HepG2 (cell line): ENCODE measurements around the gene GPR65. TPM values are rescaled to one million over a fixed set of nuclear protein-coding genes. Genes with fewer than 3 reads are reported as not detected.

Source experiments
- FOXP4 ChIP-seq: sonication (generic); formaldehyde crosslinking; IDR thresholded peaks from 2 replicates; pipeline ENCODE4 v1.4.0; 2020; ENCODE audit warnings: missing genetic modification reagents
- GABPA ChIP-seq, 2 experiments: IDR thresholded peaks; 2 replicates each; pipeline ENCODE4 v1.6.1; 2011 to 2016; ENCODE audit warnings: low read depth in 2 of 2, low read length in 1 of 2, missing biosample characterization in 1 of 2, missing genetic modification characterization in 1 of 2
- GATA4 ChIP-seq: sonication (generic); IDR thresholded peaks from 2 replicates; pipeline ENCODE4 v1.6.1; 2016; ENCODE audit warnings: antibody characterized with exemption, low read depth, borderline replicate concordance
- IKZF1 ChIP-seq: fragments of 450-650 bp; IDR thresholded peaks from 2 replicates; pipeline ENCODE4 v1.7.1; 2016
- IRF2 ChIP-seq: IDR thresholded peaks from 2 replicates; pipeline ENCODE4 v1.6.1; 2018; ENCODE audit warnings: missing genetic modification reagents, missing compliant biosample characterization
- MBD4 ChIP-seq: IDR thresholded peaks from 2 replicates; pipeline ENCODE4 v1.6.1; 2012; ENCODE audit warnings: low read length, inconsistent platforms, borderline replicate concordance
- POLR2G ChIP-seq: fragments of 200-400 bp; formaldehyde crosslinking; IDR thresholded peaks from 2 replicates; pipeline ENCODE4 v1.6.1; 2018; ENCODE audit warnings: mild to moderate bottlenecking, low read depth, low read length, moderate library complexity
- PPARG ChIP-seq: conservative IDR thresholded peaks from 2 replicates; pipeline ENCODE4 v1.6.1; 2016; ENCODE audit warnings: missing biosample characterization, missing genetic modification reagents
- REXO4 ChIP-seq: sonication (generic); formaldehyde crosslinking; IDR thresholded peaks from 2 replicates; pipeline ENCODE4 v1.8.0; 2022; ENCODE audit warnings: missing genetic modification reagents, mild to moderate bottlenecking, borderline replicate concordance
- RXRB ChIP-seq: IDR thresholded peaks from 2 replicates; pipeline ENCODE4 v1.6.1; 2016; ENCODE audit warnings: borderline replicate concordance, missing genetic modification reagents, missing compliant biosample characterization
- TBX2 ChIP-seq: sonication (generic); formaldehyde crosslinking; IDR thresholded peaks from 2 replicates; pipeline ENCODE4 v1.5.0; 2020; ENCODE audit warnings: missing genetic modification reagents, mild to moderate bottlenecking, borderline replicate concordance
- TEAD3 ChIP-seq: optimal IDR thresholded peaks from 2 replicates; pipeline ENCODE3; 2016; ENCODE audit warnings: borderline replicate concordance
- ZFX ChIP-seq: sonication (generic); formaldehyde crosslinking; IDR thresholded peaks from 2 replicates; pipeline ENCODE4 v1.4.0; 2020; ENCODE audit warnings: mild to moderate bottlenecking, low read depth, missing genetic modification reagents, moderate library complexity
- ZHX2 ChIP-seq, 2 experiments: sonication (generic) in 1 of 2; formaldehyde crosslinking in 1 of 2; IDR thresholded peaks; 2 replicates each; pipeline versions ENCODE4 v1.6.1 to v1.9.0; 2014 to 2022; ENCODE audit warnings: antibody characterized with exemption in 1 of 2, borderline replicate concordance in 1 of 2, inconsistent platforms in 1 of 2, low read depth in 1 of 2, missing genetic modification reagents in 1 of 2
- ZMYM4 ChIP-seq: sonication (generic); formaldehyde crosslinking; IDR thresholded peaks from 2 replicates; pipeline ENCODE4 v1.8.1; 2023; ENCODE audit warnings: mild to moderate bottlenecking, missing genetic modification reagents
- ZNF33B ChIP-seq: sonication (generic); formaldehyde crosslinking; IDR thresholded peaks from 2 replicates; pipeline ENCODE4 v1.5.1; 2020; ENCODE audit warnings: mild to moderate bottlenecking, missing genetic modification reagents
- ZNF609 ChIP-seq: sonication (generic); formaldehyde crosslinking; IDR thresholded peaks from 2 replicates; pipeline ENCODE4 v1.4.0; 2020; ENCODE audit warnings: mild to moderate bottlenecking, missing genetic modification reagents, borderline replicate concordance
- polyA plus RNA-seq, 8 experiments: library from polyadenylated mRNA; depleted of rRNA in 3 of 8; stranded (reverse) in 7 of 8; unstranded in 1 of 8; fragments of >200 nt; fragmentation: Illumina TruSeq in 4 of 8; extraction: Trizol in 4 of 8; gene quantifications; 2 replicates each; pipeline versions ENCODE4 v1.2.1 to v1.2.3, GENCODE V29; 2011 to 2016; ENCODE audit warnings: low read depth in 4 of 8, missing spikeins in 1 of 8, mixed read lengths in 1 of 8; ENCODE audit not compliant: insufficient read depth in 1 of 8
- total RNA-seq, 5 experiments: library from RNA; depleted of rRNA; stranded (reverse); fragments of >200 nt; fragmentation: Illumina TruSeq; extraction: Trizol; gene quantifications; 2 replicates each; pipeline ENCODE4 v1.2.3, GENCODE V29; 2016; ENCODE audit warnings: low read depth in 1 of 5

Gene GPR65
- total and polyA plus RNA-seq, 2 of the 13 experiments (the other 11 are each of a cell fraction or from before 2014, with no cell fraction given) = not detected

GRCh38 chr14:88023658-88024187 lies 18.8 kb downstream of the GPR65 start (continued):
- 0 out of 2 replicates have a peak, but pooled peaks have one; percentile 26 for TF ChIP-seq ZHX2 (IDR thresholded peaks at IDR 0.05; ENCODE audit: low read depth)
- TF ChIP-seq ZHX2 (CRISPR knock-in tag; IDR thresholded peaks at IDR 0.05; ENCODE audit: borderline replicate concordance) = no peak
- 0 out of 2 replicates have a peak, but pooled peaks have one; percentile 20 for TF ChIP-seq IRF2
- TF ChIP-seq POLR2G = peak; percentile 64
- TF ChIP-seq GABPA (IDR thresholded peaks at IDR 0.05; ENCODE audit: low read depth, low read length) = no peak
- peak; percentile 60 for TF ChIP-seq GABPA (CRISPR knock-in tag; IDR thresholded peaks at IDR 0.05; ENCODE audit: low read depth)
- peak; percentile 14; the same call in 1 of the 2 replicates for TF ChIP-seq PPARG (CRISPR knock-in tag)
- peak; percentile 18 for TF ChIP-seq TEAD3 (CRISPR knock-in tag)
- no peak for TF ChIP-seq REXO4
- no peak for TF ChIP-seq ZNF33B (CRISPR knock-in tag)
- TF ChIP-seq ZMYM4 (CRISPR knock-in tag) = peak; percentile 23; the same call in 1 of the 2 replicates
- no peak for TF ChIP-seq IKZF1
- peak; percentile 48; the same call in 1 of the 2 replicates for TF ChIP-seq TBX2
- TF ChIP-seq FOXP4 (CRISPR knock-in tag) = peak; percentile 72; the same call in 1 of the 2 replicates
- TF ChIP-seq GATA4 = peak; percentile 72
- TF ChIP-seq ZNF609 (CRISPR knock-in tag) = peak; percentile 78
- TF ChIP-seq MBD4 = no peak
- TF ChIP-seq ZFX (CRISPR knock-in tag) = no peak
- TF ChIP-seq RXRB (CRISPR knock-in tag) = peak; percentile 51
